NCI-H2107 (cell line): Measurements from ENCODE around the gene SIGLEC10.
A peak's percentile ranks its signal among the peaks of the same experiment; 100 is the strongest.

Experiments used
- DNase-seq: peaks from one replicate; lab custom pipeline; 2025; lab: John Stamatoyannopoulos, UW

The SIGLEC10 gene

GRCh38 chr19:51394050-51394836 is 23.2 kb downstream of the SIGLEC10 start:
- DNase-seq, result peak; percentile 62

DNA sequence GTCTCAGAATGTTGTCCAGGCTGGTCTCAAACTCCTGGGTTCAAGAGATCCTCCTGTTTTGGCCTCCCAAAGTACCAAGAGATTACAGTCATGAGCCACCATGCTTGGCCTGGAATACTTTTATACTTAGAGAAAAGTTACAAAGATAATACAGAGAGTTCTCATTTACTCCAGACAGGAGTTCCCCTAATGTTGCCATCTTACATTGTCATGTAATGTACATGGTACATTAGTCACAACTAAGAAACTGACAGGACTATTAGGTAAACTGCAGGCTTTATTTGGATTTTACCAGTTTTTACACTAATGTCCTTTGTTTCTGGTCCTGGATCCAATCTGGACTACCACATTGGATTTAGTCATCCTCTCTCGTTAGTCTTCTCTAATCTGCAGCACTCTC is 24.7 kb downstream of the SIGLEC10 start:
- DNase-seq, result no peak

GRCh38 chr19:51391073-51391611 is 26.3 kb downstream of the SIGLEC10 start:
- no peak for DNase-seq

DNA sequence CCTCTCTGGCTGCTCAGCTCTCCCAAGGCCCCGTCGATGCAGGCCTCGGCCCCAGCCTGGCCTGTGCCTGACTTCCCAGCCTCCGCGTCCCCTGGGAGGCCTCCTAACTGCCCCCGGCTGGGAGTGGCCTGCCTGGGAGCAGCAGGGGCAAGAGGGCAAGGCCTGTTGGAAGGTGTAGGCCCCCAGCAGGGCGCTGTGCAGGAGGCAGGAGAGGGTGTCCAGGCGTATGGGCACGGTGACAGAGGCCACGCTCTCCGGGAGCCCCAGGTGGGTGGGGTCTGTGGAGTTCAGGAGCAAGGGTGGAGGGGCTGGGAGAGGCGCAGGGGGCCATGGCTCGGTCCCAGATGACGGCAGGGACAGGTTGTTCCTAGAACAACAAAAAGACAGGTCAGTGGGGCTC is 28.3 kb downstream of the SIGLEC10 start:
- DNase-seq, result no peak

GRCh38 chr19:51387924-51388389 is 29.5 kb downstream of the SIGLEC10 start, which contains the start of gene LIM2:
LIM2 (minus strand) TSS chr19:51387974; CDS start chr19:51387443, 531 bp downstream.
- DNase-seq, result no peak

DNA sequence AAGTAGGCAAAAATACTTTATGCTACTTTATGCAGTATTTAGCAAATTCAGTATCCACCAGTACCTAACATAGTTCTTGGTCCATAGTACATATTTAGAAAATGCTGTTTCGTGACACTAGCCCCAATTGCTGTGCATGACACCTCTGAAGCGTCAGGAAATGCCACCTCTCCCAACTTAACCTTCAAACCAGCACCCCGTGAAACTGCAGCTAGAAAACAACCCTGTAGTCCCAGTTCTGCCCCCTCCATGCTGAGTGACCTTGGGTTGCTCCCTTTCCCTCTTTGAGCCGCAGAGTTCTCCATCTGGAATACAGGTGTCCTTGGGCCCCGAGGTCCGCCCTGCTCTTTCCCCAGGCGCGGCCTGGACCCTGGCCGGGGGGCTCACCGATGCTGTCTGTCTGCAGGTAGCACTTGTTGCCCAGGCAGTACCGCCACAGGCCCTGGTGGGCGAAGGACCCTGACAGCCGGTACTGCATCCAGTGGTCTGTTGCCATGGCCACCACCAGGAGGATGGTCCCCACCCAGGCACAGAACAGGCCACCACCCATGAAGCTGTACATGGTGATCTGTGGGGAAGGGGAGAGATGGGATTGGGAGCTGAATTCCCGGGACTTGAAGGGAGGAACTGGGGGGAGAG is 30.4 kb downstream of the SIGLEC10 start:
- no peak for DNase-seq

- DNase-seq, result no peak
Observed at GRCh38 chr19:51382004-51382403, 35.4 kb downstream of the SIGLEC10 start.

DNA sequence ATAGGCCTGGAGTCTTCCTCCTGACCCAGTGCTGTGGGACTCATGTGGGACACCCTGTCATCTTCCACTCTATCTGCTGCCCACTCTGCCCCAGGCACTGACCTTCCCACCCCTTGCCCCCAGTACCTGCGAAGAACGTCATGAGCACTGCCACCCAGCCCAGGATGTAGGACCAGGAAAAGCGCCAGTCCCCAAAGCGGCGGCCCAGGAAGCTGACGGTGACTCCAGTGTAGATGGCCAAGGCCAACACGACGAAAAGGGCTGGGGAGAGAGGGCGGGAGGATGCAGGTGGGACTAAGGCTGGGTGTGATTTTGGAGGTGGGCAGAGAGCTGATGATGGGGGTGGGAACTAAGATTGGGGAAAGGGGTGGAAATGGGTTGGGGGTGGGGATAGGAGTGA is 37.1 kb downstream of the SIGLEC10 start:
- DNase-seq, result no peak

- DNase-seq, result no peak
Observed at GRCh38 chr19:51377422-51377821, 40.0 kb downstream of the SIGLEC10 start.

- no peak for DNase-seq
Observed at GRCh38 chr19:51375504-51376221, 41.8 kb downstream of the SIGLEC10 start.

DNA sequence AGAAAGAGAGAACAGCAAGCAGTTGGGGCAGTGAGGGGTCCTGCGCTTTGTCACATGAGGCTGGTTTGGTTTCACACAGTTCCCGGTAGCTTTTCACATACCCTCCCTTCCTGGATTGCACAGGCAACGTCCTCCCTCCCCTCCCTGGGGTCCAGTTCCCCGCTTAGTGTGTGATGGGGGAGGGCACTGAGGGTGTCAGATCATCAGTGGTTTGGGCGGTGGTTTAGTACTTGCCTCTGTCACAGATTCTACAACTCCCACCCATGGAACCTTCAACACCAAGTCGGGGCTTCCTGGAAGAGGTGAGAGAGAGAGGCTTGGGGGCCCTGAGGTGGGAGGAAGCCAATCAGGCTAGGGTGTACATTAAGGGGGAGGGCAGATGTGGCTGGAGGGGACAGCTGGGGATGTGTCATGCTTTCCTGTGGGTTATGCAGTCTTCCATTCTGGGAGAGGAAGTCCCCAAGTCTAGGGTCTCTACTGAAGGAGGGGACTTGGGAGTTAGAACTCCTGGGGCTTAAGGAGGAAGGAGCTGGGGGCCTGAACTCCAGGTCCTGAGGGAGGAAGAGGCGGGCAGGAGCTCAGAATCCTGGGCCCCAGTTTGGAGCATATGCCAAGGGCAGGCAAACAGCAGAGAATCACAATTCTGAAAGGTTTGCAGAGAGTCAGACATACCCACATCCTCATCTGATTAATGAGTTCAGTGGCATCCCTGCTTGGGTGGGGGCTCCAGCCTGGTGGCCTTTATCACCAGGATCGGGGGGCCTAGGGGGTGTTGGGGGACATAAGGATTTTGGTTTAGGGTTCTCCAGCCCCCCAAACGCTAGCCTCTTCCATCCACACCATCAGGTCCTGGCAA is 44.6 kb downstream of the SIGLEC10 start, which contains the start of gene NKG7:
TSS of gene NKG7 (minus strand) at position 6 of the 856 bp plus-strand sequence. CDS start 119 bp downstream, outside the sequence.
- DNase-seq, result no peak

- no peak for DNase-seq
Observed at GRCh38 chr19:51372021-51372648, 45.3 kb downstream of the SIGLEC10 start.

- DNase-seq, result no peak
Observed at GRCh38 chr19:51371186-51371690, 46.2 kb downstream of the SIGLEC10 start.

DNA sequence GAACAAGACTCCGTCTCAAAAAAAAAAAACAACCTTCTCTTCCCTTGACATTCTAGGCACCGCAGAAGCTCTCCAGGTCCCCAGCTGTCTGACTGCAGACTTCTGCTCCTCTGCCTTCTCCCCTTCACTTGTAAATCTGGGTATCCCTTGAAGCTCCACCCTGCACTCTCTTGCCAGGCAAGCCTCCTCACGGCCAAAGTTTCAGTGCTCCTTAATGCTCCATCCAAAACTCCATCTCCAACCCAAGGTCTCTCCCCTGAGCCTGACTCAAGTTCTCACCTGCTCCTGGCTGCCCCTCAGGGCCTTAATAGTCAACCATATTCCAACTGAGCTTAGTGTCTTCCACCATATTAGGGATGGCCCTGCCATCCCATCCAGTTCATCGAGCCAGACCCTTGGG is 47.2 kb downstream of the SIGLEC10 start:
- DNase-seq, result no peak

GRCh38 chr19:51368366-51369282 is 48.8 kb downstream of the SIGLEC10 start, which contains the start of gene CLDND2:
CLDND2 (minus strand) TSS chr19:51369003; CDS start chr19:51368577, 426 bp downstream.
- DNase-seq, result no peak

DNA sequence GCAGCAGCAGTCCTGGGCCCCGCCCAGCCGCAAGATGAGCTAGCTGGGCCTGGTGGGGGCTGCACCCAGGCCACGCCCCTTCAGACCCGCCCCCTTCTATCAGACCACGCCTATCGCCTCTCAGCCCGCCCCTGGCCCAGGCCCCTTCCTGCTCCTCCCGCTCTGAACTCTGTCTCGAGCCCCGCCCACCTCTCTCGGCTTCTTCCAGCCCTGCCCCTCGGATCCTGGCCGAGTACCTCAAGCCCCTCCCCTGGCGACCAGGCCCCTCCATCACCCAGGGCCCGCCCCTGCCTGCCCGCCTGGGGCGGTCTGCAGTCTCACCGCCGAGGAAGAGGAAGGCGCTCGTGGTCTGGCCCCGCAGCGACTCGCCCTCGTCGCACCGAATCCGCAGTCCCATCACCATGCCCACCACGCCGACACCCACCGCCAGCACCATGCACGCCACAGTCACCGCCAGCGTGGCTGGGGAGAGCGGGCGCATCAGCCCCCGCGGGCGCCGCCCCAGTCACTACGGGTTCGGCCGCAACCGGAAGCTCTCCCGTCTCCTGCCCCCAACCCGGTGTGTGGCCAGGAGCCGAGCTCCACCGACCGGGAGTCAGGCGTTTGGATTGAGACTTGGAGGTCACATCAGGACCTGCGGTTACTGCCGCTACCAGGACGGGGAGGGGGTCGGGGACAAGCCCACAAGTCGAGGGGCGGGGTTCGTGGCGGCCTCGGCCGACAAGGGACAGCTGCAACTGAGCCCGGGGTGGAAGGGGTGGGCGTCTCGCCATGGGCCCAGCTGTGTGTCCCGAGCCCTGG is 49.7 kb downstream of the SIGLEC10 start:
- peak; percentile 89 for DNase-seq

DNA sequence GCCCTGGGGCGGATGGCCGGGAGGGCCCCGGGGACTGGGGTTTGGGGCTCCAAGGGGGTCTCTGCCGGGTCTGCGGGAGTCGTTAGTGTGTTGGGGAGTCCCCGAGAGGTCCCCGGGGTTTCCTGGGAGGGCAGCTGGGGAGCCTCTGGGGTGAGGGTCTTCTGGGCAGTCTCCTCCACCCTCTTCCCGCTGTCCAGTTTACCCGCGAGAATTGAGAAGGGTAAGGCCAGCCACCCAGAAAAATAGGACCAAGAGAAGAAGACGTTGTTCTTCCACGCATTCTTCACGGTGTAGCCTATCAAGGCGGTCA is 50.2 kb downstream of the SIGLEC10 start:
- no peak for DNase-seq

- DNase-seq, result peak; percentile 90
Observed at GRCh38 chr19:51366389-51367254, 50.8 kb downstream of the SIGLEC10 start.
